Stimulated activated CD8-positive, alpha-beta memory T cell treated with anti-CD3 and anti-CD28 coated beads, Interleukin-15, amount 100 ng/mL, for 24 hours (primary cell): ENCODE data around the gene SASH1.

Experiments
- DNase-seq: peaks from one replicate; pipeline ENCODE4 v3.0.0-alpha.2; 2020; ENCODE audit warnings: low read depth

SASH1 gene

DNA sequence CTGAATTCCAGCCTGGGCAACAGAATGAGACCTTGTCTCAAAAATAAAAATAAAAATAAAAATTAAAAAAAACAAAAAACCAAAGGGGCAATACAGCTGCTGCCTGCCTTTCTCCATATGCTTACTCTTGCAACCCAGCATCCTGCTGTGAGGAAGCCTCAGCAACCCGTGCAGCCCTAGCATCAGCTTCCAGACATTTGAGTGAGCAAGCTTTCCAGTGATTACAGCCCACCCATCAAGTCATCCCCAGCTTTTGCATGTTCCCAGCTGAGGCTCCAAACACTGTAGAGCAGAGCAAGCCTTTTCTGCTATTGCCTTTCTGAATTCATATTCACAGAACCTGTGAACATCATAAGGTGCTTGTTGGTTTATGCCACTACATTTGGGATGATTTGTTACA is 93.8 kb downstream of the SASH1 start:
- DNase-seq, result no peak

DNA sequence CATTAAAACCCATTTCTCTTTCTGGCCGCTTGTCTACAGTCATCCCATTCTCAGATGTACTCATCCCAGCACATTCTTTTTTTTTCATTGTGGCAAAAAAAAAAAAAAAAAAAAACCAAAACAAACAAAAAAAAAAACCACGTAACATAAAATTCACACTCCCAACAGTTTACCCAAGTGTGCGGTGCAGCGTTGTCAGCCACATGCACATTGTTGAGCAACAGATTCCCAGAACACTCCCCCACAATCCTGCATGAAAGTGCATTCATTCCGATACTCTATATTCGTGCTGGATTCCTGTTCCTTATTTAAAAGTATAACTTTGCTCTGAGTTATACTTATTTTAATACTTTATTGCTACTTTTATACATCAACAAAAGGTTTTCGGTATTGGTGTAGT is 96.0 kb downstream of the SASH1 start:
- DNase-seq, result no peak

DNA sequence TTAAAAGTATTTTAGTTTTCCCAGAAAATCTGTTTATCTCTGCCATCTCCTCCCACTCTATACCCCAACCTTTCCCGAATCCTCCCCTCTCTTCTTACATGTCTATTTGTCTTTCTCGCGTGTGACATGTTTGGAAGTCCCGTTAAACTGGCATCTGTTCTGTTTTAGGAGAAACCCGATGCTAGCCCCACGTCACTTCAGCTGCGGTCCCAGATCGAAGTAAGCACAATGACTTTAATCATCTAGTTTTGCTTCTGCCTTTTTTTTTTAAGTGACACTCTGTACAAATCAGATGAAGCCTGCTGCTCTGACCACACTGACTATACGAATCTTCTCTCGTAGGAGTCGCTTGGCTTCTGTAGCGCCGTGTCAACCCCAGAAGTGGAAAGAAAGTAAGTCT is 97.4 kb downstream of the SASH1 start:
- DNase-seq, result no peak

DNA sequence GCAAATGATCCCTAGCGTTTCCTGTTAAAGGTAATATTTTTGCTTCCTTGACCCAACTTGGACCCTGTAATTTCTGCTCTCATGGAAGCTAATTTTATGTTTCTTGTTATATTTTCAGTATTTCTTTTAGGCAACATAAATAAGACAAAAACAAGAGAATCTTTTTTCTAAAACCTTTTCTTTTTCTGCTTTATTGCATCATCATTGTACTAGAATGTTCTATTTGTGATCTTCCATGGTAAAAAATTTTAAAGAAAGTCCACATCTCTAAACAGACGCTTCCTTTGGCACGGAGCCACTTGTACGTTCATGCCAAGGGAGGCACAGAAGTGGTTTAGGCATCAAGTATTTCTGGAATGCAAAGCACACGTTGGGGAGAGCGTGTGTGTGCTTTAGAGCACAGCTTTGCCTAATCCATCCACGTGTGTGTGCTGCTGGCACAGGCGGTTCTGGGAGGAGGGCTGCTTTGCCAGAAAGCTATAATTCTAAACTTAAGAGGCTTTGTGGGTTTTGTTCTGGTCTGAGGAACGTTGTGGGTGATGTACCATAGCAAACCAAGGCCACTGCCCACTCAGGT is 98.3 kb downstream of the SASH1 start:
- DNase-seq, result no peak

DNA sequence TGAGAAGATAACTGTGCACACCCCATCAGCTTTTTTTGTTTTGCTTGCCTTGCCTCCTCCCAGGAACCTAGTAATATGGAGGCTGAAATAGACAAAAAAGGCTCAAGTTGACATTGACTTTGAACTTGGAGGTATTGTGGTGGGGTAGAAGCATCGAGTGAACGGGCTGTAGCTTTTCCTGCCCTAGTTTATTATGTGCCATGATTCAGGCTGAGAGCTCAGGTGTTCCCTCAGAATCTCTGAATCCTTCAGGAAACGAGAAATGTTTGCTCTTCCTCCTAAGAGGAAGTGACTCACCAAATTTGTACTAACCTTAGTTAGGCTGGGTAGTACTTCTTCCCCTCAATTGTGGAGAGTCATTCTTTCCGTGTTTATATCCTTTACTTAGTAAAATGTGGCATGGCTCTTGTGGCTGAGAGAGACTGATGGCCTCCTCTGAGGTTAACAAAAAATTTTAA is 98.8 kb downstream of the SASH1 start:
- DNase-seq, result no peak

DNA sequence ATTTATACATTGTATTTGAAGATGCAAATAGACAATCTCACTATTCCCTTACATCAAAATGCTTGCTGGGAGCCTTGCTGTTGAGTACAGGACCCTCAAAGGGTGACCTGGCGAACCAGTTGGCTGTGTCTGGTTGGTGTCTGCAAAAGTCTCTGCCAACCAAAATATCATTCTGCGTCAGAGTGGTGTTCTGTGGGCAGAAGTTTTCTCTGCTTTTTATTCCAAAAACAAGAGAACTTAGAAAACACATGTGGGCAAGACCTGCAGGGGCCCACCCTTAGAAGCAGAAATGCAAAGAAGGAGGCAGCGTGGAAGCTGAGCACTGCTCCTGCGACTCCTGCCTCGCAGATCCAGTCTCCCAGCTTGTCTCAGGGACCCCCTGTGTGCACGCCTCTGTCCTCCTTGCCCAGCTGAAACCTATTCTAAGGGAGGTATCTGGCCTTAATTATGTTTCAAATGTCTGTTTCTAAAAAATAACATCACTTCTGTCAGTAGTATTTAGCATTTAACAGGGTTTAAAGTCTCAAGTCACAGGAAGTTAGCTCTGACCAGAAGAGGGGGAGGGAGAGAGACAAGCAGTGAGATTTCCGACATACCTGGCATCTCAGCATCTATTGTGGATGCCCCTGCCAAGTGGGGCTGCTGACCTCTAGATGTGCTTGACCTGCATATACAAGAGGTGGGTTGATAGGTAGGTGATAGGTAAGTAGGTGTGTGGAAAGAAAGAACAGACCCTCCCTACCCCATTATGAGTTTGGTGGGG is 101.3 kb downstream of the SASH1 start:
- DNase-seq, result no peak

DNA sequence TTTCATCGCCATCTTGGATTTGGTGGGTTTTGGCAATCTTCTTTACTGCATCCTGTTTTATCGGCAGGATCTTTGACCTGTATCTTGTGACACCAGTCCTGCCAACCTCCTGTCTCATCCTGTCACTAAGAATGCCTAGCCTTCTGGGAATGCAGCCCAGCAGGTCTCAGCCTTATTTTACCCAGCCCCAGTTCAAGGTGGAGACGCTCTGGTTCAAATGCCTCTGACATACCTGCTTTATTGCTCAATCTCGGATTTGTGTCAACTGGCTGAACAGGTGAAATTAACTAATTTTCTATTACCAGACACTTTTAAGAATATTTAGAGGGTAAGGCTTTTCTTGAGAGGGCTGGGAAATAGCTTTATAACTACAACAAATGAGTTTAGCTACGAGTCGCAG is 102.5 kb downstream of the SASH1 start:
- DNase-seq, result no peak

DNA sequence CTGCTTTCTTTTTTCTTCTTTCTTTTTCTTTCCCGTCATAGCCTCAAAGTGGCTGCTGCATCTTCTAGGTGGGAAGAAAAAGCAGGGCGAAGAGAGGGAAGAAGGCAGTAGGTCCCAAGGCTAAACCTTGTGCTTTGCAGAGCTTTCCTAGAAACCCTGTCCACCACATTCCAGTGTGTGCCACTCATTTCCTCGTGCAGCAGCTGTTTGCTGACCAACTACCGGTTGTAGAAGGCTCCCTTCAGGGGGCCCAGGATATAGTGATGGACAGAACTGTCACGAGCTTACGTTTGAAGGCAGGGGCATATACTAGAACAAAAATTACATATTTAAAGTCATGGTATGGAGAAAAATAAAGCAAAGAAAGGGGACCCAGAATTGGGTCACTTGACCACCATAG is 103.0 kb downstream of the SASH1 start:
- no peak for DNase-seq

DNA sequence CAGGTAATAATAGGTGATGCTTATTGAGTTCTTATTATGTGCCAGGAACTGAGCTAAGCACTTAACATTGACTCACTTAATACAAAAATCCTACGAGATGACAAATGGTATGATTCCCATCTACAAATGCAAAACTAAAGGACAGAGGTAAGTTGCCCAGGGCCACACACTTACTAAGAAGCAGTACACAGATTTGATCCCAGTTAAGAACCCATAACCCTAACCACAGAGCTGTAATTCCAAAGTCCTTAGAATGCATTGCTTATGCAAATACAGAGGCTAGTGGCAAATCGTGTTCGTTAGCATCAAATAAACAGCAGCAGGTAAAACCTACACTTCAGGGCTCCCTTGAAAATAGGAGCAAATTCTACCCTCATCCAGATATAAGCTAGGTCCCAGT is 104.0 kb downstream of the SASH1 start:
- no peak for DNase-seq

DNA sequence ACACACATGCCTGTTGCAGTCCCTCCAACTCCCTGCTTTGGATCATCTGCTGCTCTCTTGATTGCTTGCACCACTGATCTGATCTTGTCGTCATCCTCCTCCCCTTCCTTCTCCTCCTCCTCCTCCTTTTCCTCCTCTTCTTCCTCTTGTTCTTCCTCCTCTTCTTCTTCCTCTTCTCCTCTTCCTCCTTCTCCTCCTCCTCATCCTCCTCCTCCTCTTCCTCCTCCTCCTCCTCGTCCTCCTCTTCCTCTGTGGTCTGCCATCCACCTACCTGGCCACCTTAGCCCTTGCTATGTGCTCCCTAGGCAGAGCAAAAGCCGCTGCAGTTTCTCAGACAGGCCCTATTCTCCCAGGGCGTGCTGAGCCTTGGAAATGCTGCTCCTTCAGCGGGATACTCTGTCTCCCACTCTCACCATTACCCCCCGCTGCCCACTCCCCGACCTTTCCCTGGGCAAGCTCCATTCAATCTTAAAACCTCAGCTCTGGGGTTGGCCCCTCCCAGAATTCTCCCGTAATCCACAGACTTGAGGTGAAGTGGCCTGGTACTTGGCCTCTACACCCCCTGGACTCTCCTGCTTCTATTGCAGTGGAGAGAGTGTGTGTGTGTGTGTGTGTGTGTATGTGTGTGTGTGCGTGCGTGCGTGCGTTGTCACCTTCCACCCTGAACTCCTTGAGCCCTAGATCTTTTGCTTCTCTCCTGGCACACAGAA is 105.0 kb downstream of the SASH1 start:
- no peak for DNase-seq

DNA sequence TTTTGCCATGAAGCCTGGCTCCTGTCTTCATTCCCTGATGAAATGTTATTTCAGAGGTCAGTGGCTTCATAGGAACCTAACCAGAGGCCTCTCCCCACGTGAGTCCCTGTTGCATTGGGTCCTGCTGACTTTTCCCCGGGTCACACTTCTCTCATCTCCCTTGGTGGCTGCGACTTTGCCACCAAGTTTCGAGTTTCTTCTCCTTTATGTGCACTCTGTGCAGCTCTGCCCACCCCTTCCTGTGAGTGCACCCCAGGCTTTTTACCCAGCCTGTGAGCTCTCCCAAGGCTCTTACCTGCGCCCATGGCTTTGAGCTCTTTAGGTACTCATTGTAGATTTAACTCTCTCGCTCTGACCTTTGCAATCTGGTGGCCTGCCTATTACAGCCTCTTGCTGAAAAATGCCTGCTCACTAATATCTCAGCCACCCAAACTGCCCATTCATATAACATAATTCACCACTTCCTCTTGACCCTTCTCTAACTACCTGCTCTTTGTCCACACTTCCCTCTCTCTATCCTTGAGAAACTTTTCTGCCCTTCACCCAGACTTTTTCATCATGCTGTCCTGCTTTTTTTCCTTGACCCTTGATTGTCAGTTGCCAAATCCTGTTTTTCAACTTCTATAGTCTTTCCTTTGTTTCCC is 105.9 kb downstream of the SASH1 start:
- DNase-seq, result no peak

DNA sequence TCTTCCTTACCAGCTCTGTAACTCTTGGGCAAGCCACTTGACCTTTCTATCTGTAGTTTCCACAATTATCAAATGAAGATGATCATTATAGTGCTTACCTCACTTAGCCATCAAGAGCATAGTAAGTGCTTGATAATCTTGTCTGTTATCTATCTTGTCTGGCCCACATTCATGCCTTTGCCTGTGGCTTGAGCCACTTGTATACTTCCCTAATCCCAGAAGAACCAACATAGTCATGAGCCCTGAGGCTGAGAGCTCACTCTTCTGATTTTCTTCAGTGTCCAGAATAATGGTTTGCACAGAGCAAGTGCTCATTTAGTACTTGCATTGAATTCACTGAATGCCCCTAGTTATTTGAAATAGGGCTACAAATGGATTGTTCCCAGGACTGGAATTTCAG is 108.2 kb downstream of the SASH1 start:
- no peak for DNase-seq

DNA sequence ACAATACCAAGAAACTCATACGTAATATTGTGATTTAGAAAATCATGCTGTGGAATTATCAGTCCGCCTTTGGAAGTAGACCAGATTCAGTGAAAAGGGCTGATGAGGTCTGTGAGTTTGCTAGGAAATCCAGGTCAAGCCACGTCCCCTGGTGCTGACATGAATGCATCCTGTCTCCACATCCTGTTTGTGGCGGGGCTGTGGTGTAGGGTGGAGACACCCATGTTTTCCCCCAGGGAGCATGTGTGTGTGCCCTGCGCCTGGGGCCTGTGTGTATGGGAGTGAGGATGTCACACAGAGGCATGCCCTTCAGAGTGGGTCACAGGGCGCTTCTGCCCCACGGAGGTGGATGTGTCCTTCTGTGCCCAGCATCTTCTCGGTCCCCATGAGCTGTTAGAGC is 109.1 kb downstream of the SASH1 start:
- no peak for DNase-seq

DNA sequence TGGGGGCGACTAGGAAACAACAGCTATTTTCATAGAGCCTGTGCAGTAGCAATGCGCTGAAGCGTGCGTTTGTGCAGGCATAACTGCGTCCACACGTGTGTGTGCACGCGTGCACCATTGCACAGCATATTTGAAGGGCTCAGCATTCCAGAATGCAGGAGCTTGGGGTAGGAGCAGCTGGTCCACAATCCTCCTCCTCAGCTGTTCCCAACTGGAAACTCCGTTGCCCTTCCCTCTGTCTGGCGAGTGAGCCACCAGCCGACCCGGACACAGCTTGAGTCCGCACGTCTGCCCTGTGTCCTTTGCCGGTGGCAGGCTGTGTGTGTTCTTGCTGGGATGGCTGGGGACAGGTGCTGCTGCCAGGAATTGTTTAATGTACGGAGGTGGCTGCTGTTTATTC is 110.2 kb downstream of the SASH1 start:
- DNase-seq, result no peak

DNA sequence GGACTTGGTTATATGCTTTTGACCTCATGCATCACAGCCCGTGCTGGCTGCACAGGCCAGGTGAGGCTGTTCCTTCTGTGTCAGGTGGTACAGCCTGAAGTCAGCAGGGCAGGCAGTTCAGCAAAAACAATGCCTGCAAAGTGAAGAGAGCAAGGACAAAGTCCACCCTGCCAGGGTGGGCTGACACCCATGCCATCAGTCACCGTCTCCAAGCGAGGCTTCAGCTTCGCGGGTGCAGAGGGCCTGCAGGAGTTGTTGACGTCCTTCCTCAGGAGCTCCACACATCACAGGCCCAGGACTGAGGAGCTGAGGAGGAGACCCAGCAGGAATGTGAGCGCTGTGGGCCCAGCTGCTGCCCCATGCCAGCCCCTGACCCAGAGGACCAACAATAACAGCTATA is 111.3 kb downstream of the SASH1 start:
- DNase-seq, result no peak

DNA sequence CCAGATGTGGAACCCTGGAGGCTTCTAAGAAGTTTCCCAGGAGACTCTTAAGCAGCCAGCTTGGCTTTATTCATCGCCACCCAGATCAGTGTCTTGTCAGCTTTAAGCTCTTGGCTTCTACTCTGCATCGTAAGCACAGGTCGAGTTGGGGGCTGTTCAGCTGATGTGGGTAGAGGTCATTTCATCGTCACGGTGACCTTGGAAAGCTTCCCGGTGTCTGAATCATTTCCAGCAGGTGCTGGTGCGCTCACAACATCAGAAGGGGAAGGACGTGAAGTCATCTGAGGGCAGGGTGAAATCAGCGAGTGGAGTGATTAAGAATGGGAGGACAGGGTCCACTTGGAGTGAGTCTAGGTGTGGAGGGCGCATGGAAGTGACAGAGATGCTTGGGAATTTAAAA is 112.6 kb downstream of the SASH1 start:
- DNase-seq, result no peak

DNA sequence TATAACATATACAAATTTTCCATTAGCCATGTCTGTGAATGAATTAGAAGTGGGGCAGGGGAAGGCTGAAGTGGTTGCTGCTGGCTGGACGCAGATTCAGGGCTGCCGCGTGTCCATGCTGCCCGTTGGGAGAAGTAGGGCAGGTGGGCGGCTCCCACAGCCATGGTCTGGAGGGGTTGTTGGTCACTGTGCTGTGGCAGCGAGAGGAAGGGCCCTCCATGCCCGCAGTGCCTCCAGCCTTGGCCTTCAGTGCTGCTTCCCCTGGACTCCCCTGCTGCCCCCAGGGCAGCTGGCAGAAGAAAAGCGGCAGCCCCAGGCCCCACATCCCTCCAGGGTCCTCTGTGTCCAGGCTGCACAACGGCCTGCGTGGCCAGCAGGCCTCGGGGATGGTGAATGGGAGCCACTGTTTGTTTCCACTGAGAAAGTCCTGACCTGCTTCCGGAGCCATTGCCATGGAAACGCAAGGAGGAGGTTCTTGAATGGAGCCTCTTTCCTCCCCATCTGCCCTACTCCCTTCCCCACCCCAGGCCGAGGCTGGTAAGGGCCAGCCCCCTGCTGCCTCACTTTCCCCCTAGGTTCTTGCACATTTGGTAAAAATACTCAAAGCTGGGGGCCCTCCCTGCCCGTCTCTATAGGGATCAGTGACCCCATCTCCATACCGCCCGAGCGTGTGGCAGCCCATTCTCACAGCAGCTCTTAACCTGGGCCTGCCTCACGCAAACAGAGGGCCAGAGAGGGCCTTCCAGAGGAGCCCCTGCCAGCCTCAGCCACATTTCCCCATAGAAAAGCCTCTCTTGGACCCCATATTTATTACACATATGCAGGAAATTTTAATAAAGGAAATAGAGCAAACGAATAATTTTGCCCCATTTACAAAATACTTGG is 113.3 kb downstream of the SASH1 start:
- no peak for DNase-seq

DNA sequence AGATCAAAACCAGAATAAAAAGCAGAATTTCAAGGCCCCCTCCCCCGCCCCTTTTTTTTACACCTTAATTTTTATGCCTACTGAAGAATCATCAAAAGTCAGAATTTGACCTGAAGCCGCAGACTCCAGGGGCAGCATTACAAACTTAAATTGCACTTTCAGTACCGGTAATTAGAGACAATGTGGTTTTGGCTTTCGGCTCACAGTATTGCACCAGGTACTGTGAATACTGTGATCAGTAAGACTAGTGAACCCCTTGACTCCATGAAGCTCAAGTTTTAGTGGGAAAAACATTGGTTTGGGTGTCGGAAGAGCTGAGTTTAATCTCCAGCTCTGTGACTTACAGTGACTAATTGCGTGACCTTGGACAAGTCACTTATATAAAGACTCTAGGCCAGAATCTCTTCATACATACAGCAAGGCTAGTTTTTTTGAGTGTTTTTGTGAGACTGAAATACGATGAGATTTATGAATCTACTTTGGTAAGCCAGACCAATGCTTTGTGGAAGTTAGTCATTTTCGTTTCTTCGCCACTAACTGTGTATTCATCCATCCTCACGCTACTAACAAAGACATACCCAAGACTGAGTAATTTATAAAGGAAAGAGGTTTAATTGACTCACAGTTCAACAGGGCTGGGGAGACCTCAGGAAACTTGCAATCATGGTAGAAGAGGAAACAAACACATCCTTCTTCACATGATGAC is 114.7 kb downstream of the SASH1 start:
- no peak for DNase-seq

DNA sequence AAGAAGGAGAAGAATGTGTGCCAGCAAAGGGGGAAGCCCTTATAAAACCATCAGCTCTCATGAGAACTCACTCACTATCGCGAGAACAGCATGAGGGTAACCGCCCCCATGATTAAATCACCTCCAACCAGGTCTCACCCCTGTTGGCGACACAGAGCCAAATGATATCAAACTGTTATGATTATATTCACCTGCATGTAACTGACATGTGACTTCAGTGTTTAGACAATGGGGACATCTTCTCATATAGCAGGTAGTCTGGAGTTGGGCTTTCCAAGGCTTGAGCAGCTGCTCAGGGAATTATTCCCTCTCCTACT is 115.2 kb downstream of the SASH1 start:
- no peak for DNase-seq

DNA sequence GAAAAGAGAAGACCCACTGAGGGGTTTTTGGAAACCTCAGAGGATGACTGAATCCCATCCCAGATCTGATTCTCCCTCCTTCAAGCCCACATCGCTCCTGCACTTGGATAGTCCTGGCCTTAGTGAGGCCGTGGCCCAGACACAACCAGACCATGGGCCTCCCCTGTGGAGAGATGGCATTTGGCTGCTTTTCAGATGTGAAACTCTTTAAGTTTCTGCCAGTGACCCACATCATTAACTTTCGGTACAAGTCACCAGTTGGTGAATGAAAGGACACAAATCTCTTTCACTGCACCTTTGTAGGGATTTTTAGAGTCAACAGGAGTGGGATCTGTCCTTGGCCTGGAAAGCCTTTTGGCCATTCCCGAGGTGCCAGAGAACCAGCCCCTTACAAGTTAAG is 116.6 kb downstream of the SASH1 start:
- DNase-seq, result no peak

DNA sequence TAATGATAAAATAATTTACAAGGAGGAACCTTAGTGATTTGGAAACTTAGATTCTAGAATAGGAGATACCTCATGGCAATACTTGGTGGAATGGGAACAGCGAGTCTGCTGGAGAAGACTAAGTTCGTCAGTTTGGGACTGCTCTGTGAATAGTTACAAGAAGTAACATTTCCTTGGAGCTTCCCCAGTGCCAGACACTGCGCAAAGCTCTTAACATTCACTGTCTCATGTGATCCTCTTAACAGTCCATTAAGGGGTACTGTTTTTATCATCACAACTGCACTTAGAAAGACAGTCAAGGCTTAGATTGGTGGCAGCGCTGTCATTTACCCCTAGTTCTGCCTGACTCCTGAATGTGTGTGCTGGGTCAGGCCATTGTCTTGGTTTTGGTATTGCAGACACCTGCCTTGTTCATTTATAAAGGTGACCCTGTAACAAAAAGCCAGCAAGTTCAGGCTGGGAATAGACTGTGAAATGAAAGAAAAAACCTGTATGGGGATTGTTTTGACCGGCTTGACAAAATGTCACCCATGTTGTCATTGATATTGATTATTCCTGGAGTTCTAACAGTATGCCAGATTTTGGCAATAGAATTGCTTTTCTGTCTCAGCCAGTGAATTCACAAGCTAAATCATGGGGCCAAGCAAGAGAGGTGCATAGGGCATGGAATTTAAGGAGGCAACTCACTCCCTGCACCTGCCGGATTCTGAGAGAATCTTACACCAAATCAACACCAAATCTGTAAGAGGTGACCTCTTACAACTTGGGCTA is 118.4 kb downstream of the SASH1 start:
- no peak for DNase-seq
